NCI-H146 (cell line): Measurements from ENCODE around the gene DCAKD.
A peak's percentile ranks its signal among the peaks of the same experiment; 100 is the strongest.

ENCODE experiments used
- DNase-seq: peaks from one replicate; lab custom pipeline; 2025; lab: John Stamatoyannopoulos, UW

The DCAKD gene

DNA sequence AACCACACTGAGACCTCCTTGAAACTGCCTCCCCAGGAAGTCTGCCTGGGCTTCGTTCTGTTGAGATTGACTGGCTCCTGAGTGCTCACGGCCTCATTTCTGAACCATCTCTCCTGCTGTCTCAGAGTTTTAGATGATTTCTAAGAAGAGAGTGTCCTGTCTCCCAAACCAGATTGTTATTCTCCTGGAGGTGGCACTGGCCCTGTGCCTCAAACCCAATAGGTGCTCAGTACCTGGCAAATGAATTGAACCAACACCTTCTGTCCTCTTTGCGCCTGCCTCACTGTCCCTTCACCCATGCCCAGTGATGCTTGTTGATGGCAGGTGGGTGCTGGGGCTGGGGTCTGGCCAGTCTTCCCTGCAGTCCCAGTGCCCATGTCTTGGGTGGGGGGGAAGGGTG is 47.0 kb downstream of the DCAKD start:
- no peak for DNase-seq

DNA sequence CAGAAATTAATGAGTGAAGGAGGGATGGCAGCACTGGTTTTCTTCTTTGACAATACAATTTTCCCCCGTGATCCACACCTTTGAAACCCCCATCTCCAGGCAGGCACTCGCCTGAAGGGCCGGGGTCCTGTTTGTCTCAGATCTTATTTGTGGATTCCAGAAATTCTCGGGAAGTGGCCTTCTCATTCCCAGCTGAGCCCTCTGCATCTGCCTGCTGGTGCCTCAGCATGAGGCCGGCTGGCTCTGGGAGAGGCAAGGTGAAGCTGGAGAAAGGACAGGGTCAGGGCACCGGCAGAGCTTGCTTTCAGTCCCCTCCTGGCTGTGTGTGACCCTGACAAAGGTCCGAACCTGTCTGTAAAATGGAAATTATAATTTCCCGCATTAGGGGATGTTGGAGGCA is 47.6 kb downstream of the DCAKD start:
- DNase-seq = peak; percentile 44

DNA sequence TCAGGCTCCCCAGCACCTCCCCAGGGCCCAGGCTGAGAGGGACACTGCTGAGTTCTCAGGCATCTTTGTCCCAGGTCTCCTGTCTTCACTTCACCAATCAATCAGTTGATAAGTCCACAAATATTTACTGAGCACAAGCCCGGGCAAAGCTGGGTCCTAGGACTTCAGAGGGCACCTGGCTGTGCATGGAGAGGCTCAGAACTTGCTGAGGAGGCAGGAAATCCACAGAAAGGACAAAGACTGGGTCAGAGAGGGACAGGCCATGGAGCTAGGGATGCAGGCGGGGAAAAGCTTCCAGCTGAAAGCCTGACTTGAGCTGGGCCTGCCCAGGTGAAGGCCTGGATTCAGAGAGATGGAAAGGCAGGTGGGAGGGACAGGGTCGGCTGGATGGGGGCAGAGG is 50.1 kb downstream of the DCAKD start:
- peak; percentile 90 for DNase-seq

DNA sequence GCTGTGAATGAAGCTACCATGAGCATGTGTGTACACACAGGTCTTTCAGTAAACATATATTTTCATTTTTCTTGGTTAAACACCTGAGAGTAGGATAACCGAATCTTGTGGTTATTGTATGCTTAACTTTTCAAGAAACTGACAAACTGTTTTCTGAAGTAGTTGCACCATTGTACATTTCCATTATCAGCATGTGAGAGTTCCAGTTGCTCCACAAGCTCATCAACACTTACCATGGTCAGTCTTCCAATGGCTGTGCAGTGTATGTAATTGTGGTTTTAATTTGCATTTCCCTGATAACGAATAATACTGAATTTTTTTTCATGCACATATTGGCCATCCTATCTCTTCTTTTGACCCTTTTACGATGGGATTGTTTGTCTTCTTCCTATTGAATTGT is 52.0 kb downstream of the DCAKD start:
- DNase-seq = no peak

DNA sequence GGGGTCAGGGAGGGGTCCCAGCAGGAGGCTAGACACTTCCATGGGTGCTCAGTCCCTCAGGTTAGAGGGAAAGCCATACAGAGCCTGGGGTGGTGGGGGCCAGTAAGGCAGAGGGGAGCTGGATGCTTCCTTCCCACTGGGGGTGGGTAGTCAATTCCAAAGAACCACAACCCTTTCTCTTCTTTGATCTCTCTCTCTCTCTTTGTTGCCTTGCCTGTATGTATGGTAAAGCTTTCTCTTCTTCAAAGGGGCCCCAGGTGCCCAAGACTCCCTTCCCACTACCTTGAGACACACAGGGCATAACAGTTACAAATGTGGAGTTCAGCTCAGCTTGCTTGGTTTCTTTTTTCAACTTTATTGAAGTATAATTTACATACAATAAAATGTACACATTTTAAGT is 52.8 kb downstream of the DCAKD start:
- DNase-seq = no peak

DNA sequence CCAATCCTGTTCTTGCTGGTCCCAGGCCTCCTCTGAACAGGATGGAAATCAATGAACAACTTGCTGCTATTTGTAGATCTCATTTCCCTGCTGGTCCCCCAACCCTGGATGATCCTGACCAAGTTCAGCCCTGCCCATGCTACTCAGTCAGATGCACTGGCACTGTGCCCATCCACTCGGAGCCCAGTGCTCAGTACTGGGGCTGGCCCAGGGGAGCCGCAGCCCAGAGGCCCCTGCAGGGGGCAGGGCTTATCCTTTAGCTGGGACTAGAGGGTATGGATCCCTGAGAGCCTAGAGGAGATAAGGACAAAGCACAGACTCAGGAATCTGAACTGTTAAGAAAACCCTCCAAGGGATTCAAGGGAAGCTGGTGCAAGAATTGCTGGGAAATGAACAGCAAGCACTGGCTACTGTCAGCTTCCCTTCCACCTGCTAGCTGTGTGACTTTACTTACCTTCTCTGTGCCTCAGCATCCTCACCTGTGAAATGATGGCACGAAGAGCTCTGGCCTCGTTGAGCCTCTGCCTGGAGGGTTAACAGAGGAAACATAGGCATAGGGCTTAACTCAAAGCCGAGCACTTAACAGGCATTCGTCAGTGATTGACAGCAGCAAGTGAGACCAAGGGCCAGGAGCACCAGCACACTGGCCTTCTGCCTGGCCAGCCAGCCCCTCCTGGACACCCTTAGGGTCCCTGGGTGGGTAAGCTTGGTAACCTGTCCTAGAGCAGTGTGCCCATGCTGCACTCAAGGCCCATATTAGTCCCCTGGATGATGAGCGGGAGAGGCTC is 53.5 kb downstream of the DCAKD start:
- DNase-seq = peak; percentile 16

DNA sequence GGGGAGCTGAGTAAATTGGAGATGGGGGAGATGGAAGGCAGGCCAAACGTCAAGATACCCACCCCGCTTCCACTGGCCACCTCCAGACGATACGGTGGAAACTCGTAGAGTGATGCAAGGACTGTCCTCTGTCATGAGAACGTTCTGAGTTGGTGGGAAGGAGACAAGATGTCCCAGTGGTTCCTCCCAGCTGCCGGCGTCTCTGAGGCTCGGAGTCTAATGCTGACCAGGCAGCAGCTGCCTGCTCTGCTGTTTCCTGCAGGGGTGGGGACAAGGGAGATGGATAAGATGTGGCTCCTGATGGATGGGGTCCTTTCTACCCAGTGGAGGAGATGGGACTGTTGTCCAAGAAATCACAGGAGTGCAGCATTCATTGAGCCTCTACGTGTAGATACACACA is 55.1 kb downstream of the DCAKD start:
- DNase-seq = no peak

DNA sequence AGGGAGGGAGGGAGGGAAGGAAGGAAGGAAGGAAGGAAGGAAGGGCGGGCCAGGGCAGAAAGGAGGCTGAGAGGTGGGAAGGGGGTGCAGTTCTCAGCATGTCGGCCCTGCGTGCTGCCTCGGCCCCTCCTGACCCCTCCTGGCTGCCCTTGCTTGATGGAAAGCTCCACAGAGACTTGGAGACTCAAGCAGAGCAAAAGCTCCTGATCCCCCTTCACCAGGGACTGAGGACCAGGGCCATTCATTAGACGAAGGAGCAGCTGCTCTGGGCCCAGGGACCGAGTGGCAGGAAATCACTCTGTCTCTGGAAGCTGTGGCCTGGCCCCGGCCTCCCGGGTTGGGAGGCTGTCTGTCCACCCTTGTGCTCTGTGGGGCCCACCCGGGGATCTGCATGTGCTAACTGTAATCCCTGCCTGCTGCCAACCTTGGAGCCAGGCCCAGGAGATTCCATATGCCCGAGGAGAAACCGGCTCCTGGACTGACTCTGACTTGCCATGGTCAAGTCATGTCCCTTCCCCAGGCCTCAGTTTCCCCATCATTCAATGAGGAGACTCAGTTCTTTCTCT is 55.9 kb downstream of the DCAKD start:
- DNase-seq = no peak

DNA sequence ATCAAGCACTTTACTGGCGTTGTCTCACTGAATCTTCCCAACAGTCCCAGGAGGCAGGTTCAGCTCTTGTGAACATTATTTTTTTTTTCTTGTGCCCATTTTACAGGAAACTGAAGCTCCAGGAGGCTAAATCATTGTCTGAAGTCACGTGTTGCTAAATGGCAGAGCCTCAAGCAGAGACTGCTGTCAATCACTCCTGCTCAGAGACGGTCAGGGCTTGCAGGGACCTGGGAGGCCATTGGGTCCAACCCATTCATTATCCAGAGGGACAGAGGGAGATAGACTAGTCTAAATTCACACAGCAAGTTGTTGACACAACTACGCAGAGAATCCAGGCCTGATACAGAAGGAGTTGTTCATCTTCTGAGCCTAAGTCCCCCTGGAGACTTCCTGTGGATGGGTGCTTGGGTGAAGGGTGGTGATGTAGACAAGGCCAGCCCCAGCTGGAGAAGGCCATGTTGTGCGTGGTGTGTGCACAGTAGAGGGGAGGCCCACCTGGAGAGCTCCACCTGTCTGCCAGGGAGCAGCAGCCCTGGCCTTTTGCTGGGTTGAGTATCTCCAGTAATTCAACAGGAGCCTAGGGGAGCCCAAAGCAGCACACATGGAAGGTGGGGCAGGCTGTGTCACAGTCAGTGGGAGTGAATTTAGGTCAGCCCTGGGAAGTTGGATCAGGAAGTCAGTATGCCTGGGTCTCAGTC is 59.0 kb downstream of the DCAKD start:
- peak; percentile 87 for DNase-seq

DNA sequence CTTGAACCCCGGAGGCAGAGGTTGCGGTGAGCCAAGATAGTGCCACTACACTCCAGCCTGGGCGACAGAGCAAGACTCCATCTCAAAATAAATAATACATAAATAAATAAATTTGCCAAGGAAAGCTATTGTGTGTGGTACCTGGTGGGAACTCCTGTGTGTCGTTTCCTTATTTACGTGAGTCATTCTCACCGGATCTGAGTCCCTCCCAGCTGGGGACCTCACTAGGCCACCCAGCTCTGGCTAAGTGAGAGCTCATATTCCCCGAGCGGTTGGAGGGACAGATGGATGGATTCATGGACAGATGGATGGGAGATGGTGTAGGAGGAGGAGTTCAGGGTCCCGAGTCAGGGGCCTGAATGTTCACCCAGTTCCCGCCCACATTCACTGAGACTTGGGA is 60.4 kb downstream of the DCAKD start:
- DNase-seq = peak; percentile 45

DNA sequence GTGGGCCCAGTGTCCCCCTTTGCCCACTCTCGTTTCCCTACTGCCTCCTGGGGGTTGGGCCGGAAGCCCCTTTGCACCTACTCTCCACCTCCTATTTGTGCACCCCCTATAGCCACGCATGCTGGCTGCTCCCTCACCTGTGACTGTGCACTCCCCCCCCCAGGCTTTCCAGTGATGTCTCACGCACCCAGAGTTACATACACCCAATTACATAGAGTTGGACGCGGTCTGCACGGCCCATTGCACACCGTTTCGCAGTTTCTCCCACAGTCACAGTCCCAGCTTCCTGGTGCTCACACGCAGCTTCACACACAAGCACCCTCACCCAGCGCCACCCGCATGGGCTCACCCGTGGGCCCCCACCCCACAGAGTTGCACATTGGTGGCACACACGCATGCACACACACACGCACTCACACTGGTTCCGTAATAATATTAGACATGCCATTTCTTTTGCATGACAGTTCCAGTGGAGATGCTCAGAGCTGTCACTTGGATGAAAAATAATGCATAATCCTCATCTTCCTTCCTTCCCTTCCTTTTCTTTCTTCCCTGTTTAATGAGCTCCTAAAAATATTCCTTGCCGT is 61.8 kb downstream of the DCAKD start:
- DNase-seq = no peak

DNA sequence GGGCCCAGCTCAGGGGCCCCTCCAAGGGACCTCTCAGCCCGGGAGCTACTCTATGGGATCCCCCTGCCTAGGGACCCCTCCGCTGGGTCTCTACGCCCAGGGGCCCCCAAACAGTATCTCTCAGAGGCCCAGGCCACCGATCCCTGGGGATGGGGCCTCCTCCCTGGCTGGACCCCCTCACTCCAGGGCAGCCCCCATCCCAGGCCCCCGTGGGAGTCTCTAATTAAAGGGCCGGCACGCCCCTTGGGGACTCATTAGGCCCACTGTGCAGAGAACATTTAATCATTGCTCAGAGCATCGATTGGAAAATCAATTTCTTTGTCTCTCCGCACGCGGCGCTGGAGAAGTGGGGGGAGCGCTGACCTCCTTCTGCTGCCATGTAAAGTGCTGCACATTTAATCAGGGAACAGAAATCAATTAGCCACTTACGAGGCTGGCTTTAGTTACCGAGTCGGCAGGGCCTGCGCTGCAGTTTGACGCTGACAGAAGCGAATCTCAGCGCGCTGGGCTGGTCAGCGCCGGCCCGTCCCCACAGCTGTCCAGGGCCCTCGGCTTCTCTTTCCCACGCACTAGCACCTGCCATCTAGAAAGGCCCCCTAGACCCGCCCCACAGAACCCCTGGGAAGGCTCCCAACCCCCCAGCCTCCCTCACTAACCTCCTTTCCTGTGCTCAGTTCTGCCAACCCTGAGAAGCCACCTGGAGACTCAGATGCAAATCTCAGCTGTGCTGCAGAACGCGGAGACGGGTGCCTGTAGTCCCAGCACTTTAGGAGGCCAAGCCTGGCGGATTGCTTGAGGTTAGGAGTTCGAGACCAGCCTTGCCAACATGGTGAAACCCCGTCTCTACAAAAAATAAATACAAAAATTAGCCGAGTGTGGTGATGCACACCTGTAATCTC is 63.1 kb downstream of the DCAKD start:
- DNase-seq = peak; percentile 69

DNA sequence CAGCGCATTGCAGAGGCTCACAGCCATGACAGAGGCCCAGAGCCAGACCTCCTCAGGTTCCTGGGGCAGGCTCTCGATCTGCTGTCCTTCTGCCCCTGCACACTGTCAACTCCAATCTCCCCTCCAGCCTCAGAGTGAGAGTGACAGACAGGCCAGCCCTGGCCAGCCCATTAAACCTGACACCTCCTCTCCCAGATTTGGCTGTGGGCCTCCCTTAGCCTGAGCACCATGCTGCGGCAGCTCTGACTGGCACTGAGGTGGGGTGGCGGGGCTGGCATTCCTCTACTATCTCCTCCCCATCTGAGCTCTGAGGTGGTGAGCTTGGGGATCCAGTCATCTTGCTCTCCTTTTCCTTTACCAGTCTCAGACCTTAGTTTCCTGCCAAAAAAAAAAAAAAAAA is 67.9 kb downstream of the DCAKD start:
- DNase-seq = no peak

DNA sequence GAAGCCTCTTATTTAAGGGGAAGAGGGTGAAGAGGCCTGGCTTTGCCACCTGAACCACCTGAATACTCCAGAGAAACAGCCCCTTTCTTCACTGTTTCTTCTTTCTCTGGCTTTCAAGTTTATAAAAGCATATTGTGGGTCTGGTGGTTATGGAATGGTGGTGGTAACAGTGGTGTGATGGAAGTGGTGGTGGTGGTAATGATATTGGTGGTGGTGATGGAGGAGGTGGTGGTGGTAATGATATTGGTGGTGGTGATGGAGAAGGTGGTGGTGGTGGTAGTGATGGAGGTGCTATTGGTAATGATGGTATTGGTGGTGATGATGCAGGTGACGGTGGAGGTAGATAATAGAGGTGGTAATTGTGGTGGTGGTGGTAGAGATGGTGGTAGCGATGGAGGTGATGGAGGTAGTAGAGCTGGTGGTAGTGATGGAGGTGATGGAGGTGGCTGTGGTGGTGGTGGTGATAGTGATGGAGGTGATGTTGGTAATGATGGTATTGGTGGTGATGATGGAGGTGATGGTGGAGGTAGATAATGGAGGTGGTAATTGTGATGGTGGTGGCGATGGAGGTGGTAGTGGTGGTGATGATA is 69.2 kb downstream of the DCAKD start:
- no peak for DNase-seq

DNA sequence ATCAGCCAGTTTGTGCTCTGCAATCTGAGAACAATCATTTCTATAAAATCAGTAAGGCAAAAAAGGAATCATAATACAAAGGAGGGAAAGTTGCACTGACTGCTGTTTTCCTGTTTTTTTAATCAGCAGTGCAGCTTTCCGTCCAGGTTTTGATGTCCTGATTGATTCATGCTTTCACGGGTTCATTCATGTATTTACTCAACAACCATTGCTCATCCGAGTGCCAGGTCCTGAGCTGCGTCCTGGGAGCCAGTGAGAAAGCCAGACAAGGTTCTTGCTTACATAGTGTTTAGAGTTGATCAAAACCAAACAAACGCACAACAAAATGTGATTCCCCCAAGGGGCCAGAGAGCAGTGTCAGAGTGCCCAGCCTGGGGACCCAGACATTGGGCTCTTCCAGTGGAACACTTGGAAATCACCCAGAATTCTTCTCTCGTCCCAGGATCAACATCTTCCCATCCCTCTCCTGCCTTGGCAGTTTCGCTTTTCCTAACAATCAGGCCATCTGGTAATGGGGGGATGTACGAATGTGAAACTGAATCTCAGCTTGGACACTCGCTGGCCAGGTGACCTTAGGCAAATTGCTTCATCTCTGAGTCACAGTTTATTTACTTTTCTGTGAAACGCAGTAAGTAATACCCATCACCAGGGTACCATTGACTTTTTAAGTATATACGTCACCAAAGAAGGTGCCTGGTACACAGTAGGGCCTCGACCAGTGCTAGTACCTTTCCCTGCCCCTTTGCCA is 70.0 kb downstream of the DCAKD start:
- DNase-seq = peak; percentile 53

DNA sequence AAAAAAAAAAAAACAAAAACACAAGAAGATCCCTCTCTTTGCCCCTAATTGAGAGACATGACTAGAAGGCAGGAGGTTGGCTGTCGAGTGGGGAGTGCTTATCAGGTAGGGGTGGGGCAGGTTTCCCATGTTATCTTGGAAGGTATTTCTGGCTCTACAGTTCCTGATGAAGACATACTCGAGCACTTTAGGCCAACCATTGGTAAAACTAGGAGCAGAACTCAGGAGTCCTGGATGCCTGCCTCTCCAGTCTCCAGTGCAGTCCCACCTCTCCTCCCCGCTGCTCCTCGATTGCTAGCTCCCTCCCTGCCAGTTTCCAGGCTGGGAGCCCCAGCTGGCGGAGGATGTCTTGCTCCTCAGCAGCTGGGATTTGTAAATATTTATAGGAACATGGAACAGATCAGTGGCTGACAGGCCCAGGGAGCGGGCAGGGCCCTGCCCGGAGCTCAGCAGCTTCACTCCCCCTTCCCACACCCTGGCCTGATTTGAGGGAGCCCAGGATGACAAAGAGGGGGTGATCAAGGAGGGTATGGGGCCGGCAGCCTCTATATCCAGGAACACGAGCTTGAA is 71.9 kb downstream of the DCAKD start:
- peak; percentile 31 for DNase-seq

DNA sequence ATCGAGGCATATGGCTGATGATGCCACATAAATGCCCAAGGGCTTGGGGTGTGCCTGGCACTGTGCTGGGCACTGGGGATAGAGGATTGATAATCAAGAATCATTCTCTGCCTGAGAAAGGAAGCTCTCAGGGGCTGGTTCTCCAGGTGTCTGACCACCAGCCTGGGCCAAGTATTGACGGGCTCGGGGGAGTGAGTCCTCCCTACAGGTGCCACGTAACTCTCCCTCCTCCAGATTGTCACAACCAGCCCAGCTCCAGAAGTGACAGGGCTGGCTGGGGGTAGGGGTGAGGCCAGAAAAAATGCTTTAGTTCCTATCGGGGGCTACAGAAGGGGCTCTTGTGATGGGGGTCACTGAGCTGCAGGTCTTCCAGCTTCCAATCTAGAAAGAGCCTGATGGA is 72.6 kb downstream of the DCAKD start:
- no peak for DNase-seq

DNA sequence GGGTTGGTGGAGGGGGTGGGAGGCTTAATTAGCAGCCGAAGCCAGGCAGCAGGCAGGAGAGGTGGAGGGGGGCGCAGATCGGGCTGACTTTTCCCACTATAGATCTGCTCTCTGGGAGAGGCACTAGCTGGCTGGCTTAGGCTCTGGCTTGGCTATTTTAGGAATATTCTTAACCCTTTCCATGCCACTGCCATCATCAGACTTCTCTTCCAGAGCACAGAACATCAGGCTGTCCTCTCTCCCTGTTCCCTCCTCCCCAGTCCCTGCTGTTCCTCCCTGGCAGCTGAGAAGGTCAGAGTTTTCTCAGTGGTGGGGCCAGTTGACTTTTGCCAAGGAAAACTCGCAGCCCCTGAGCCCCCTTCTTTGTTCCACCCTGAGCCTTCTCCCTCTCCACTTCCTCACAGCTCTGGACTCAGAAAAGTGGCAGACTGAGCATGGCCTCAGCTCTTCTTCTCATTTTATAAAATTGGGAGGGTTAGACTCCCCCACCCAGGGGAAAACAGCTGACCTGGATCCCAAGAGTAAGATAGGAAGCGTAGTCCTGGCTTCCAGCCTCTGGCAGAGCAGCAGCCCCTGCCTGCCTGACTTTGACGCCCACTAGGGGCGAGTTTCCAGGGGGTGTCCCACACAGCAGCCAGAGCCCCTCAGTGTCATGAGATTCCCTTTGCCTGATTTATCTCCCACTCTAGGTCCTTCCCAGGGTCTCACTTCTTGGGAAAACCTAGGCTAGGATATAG is 73.5 kb downstream of the DCAKD start:
- no peak for DNase-seq

DNA sequence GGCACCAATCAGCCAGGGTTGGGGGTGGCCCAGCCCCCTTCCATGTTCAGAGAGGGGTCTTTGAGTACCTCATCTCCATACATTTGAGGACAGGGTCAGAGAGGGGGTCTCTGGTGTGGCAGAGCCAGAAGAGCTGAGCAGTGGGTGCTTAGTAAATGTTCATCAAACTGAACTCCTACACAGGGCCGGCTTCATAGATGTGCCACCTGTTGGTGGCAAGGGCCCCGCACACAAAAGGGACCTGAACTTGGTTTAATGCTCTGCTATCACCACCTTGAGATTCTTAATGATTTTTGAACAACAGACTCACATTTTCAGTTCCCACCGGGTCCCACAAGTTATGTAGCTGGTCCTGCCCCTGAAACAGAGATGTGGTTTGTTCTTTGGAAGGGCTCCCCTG is 74.4 kb downstream of the DCAKD start:
- DNase-seq = no peak

DNA sequence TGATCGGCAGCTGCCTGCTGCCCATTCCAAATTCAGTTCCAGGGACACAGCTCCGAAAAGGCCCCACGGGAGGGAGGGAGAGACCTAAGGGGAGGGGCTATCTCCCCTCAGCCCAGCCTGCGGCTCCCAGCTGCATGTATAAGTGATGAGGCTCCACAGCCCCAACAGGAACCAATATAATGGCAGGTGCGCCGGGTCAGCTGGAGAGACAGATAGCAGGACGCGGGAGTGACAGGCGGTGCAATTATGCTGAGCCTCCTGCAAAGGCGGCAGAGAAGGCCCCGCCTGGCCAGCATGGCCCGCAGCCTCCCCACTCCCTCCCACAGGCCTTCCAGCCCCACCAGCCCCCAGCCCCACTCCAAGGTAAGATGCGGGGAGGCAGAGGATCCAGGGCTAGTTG is 75.2 kb downstream of the DCAKD start:
- peak; percentile 91 for DNase-seq
